GM18517 (cell line): ENCODE data around the gene MED25.
"Not testable (repeated sequence)": the region's sequence is repeated elsewhere in the genome, so short reads cannot be mapped to it uniquely, and the experiment has no call there.

Source experiments
- ATAC-seq: cut with Tn5 transposase; IDR thresholded peaks from one replicate; pipeline ENCODE4 v1.9.1; 2021; ENCODE audit warnings: mild to moderate bottlenecking, moderate library complexity; ENCODE audit not compliant: unreplicated experiment

Gene MED25

DNA sequence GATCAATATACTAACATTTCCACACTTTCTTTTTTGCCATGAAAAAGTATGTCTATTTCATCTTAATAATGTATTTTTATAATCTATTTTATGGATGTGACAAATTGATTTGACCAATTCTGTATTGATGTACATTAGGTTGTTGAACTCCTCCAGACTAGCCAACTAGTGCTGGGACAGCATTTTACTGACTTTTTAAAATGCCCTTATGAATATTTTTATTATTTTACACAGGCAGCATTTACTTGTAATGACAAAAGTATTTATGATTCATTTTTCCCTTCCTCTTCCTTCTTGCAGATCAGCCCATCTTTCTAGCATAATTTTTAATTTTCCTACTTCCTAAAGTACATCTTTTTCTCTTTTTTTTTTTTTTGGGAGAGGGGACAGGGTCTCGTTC lies 4.1 kb upstream of the MED25 start:
- no peak for ATAC-seq

DNA sequence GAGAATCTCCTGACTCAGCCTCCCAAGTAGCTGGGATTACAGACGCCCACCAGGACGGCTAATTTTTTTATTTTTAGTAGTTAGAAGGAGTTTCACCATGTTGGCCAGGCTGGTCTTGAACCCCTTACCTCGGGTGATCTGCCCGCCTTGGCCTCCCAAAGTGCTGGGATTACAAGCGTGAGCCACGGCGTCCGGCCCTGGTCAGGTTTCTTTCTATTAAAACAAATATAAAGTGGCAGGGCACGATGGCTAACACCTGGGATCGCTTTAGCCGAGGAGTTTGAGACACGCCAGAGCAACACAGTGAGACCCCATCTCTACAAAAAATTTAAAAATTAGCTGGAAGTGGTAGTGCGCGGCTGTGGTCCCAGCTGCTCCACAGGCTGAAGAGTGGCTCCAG lies 1.5 kb upstream of the MED25 start:
- ATAC-seq: no peak

DNA sequence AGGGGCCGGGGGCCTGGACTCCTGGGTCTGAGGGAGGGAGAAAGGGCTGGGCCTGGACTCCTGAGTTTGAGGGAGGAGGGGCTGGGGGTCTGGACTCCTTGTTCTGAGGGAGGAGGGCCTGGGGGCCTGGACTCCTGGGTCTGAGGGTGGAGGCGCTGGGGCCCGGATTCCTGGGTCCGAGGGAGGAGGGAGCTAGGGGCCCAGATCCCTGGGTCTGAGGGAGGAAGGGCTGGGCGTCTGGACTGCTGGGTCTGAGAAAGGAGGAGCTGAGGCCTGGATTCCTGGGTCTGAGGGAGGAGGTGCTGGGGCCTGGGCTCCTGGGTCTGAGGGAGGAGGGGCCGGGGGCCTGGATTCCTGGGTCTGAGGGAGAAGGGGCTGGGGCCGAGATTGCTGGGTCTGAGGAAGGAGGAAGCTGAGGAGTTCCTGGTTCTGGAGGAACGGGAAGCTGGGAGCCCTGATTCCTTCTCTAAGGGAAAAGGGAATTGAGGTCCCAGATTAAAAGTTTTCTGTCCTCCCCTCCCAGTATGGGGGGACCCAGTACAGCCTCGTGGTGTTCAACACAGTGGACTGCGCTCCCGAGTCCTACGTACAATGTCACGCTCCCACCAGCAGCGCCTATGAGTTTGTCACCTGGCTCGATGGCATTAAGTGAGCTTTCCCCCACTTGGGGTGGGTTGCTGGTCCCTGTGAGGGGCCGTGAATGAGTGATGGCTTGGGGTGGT lies 721 bp downstream of the MED25 start:
- no peak for ATAC-seq

DNA sequence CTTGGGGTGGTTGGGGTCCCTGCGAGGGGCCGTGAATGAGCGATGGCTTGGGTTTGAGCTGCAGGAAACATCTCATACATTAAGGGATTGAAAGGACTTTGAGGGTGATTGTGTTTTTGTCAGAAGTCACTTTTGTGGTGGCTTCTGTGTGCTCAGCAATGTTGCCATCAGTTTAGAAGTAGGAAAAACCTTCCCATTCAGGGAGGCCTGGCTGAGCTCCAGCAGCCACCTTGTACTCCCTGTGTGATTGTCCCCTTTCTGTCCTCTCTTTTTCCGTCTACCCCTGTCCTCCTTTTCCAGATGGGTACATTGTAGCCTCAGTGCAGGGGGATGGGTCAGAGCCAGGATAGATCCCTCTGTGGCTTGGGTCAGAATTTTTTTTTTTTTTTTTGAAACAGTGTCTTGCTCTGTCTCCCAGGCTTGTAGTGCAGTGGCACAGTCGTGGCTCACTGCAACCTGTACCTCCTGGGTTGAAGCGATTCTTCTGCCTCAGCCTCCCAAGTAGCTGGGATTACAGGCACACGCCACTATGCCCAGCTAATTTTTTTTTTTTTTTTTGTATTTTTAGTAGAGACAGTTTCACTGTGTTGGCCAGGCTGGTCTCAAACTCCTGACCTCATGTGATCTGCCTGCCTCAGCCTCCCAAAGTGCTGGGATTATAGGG lies 1.5 kb downstream of the MED25 start:
- not testable (repeated sequence) for ATAC-seq

GRCh38 chr19:49820125-49820524 lies 2.0 kb downstream of the MED25 start:
- no peak for ATAC-seq

GRCh38 chr19:49823472-49823871 lies 5.4 kb downstream of the MED25 start:
- no peak for ATAC-seq

DNA sequence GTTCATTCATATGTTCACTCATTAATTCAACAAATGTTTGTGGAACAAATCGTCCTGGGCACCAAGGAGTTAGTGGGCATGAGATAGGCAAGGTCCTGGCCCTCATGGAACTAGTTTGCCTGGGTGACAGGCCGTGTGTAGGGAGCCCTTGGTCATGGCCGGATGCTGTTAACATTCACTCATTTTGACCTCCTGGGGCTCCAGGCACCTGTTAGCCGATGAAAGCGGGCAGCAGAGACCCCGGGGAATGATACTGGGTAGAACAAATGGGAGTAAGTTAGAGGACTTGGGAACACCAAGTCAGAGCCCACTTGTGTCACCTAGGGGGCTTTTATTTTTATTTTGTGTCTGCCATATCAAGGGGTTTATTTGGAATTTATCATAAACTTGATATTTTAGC lies 6.6 kb downstream of the MED25 start:
- ATAC-seq: no peak

DNA sequence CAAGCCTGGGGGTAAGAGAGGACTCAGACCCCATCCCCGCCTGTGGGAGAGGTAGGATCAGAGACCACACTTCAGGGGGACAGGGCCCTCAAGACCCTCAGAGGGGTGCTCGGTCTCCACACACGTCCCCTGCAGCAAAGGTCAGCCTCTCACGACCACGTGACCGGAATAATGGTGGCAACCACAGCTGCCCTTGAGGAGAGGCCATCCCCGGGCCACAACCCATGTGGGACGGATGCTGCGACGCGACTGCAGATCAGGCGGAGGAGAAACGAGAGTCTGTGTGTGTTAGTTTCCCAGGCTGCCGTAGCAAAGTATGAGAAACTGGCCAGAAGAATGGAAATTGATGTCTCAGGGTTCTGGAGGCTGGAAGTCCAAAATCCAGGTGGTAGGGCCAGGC lies 8.9 kb downstream of the MED25 start:
- no peak for ATAC-seq

DNA sequence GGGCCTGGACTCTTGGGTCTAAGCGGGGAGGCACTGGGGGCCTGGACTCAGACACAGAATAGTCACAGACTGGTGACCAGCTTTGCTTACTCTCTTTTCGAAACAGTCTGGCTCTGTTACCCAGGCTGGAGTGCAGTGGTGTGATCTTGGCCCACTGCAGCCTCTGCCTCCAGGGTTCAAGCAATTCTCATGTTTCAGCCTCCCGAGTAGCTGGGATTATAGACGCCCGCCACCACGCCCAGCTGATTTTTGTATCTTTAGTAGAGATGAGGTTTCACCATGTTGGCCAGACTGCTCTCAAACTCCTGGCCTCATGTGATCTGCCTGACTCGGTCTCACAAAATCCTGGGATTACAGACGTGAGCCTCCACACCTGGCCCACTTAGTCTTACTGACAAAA lies 11.1 kb downstream of the MED25 start:
- no peak for ATAC-seq

GRCh38 chr19:49829721-49830120 lies 11.6 kb downstream of the MED25 start:
- no peak for ATAC-seq

- no peak for ATAC-seq
Observed at GRCh38 chr19:49830766-49831165, 12.7 kb downstream of the MED25 start.

DNA sequence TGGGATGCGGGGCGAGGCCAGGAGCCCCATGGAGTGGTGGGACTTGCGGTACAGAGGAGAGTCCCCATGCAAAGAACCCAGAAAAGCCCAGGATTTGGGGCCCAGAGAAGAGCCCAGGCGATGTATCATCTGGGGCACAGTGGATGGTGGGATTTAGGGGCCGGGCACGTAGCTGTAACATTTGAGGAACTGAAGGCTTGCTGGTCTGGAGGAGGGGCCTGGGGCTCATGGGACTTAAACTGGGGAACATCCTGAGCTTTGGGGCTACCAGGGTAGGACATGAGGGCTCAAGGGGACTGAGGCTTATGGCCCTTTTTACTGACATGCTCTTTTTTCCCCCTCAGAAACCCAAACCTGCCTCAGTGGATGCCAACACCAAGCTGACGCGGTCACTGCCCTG lies 13.5 kb downstream of the MED25 start:
- ATAC-seq: no peak

GRCh38 chr19:49832556-49832955 lies 14.5 kb downstream of the MED25 start:
- no peak for ATAC-seq

DNA sequence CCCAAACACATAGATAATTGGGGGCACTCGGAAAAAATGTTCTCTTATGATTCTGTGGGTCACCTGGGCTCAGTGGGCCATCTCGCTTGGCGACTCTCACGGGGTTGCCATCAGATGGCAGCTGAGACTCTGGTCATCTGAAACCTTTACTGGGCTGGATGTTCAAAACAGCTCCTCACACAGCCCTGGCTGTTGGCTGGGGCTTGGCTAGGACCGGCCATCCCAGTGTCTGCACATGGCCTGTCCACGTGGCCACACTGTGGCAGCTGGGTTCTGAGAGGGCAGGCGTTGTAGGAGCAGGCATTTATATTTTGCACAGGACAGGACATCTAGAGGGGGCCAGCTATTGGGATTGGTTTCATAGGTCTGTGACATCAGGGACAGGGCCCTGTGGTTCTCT lies 15.5 kb downstream of the MED25 start:
- no peak for ATAC-seq

GRCh38 chr19:49835562-49835961 lies 17.5 kb downstream of the MED25 start:
- no peak for ATAC-seq

- no peak for ATAC-seq
Observed at GRCh38 chr19:49836176-49837008, 18.3 kb downstream of the MED25 start.

DNA sequence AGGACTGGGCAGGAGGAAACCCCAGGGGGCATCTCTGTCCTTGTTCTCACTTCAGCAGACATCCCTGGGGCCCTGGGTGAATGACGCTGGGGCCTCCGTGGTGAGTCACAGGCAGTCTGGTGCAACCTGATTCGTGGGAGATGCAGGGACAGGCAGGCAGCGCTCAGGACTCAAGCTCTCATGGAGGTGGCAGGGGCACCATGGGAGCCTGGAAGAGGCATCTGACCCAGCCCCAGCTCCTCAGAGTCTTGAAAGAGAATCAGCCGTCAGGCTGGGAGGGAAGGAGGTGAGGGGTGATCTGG lies 18.9 kb downstream of the MED25 start:
- no peak for ATAC-seq

DNA sequence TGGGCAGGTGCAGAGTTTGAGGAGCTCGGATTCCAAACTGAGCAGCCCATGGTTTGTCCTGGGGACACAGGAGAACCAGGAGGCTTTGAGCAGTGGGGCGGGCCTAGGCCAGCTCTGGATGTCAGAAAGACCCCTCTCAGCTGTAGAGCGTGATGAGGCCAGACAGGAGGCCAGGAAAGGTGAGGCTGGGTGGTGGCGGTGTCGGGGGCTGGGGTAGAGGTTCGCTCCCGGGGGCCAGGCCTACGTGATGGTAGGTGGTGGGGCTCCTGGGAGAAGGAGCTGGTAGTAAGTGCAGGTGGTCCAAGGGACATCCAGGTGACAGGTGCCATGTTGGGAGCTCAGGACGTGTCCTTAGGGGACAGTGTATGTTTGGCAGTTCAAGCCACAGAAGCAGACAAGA lies 19.3 kb downstream of the MED25 start:
- no peak for ATAC-seq

- no peak for ATAC-seq
Observed at GRCh38 chr19:49838885-49839588, 20.9 kb downstream of the MED25 start.

DNA sequence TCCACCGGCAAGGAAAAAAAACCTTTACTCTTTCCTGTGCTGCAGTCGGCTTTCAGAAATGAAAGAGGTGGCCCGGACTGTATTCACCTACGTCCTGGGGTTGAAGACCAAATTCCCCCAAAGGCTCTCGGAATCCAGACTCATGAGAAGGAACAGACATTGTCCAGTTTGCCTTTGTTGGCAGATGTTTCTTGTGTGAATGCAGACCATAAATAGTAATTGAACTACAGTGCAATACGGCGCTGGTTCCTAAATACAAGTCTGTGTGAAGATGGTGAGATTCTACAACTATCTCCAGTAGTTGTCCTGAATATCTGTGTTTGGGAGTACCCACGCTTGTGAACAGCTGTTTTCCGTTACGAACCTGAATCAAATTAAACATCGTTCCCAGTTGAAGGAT lies 21.6 kb downstream of the MED25 start:
- no peak for ATAC-seq

GRCh38 chr19:49840321-49840720 lies 22.2 kb downstream of the MED25 start:
- ATAC-seq: no peak
